Measurements from ENCODE around the gene SIM1.

Gene SIM1

GRCh38 chr6:100470422-100471120 is 5.8 kb upstream of the SIM1 start:
- DNase-seq = no peak

DNA sequence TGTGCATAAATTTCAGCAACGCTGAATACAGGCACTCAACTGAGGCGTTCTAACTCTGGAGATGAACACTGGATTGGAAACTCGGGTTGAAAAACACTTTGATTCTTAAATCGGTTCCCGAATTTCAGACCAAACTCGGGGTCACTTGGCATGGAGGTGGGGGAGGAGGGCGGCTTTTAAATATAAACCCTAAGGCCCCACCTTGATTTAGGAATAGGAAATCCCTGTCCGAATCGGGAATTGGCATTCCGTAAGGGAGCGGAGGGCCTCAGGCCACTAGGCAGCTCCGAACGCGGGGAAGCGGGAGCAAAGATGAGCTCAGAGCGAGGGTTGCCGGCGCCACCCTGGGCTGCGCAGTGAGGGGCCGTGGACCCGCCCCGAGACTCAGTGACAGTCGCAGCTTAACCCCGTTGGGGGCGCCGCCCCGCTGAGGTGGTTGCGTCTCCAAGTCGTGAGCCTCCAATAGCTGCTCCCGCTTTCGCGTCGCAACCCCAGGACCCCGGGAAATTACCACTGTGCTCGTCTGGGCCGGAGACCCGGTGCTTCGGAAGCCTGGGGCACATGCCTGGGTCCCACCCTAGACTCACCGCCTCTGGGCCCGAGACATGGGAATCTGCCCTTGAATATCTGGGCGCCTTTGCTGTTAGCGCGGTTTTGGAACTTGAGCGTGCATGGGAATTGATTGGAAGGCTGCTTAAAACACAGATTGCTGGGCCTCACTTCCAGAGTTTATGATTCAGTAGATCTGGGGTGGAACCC is 4.6 kb upstream of the SIM1 start:
- DNase-seq = peak; percentile 58

GRCh38 chr6:100468016-100468622 is 3.4 kb upstream of the SIM1 start:
- DNase-seq = peak; percentile 61

DNA sequence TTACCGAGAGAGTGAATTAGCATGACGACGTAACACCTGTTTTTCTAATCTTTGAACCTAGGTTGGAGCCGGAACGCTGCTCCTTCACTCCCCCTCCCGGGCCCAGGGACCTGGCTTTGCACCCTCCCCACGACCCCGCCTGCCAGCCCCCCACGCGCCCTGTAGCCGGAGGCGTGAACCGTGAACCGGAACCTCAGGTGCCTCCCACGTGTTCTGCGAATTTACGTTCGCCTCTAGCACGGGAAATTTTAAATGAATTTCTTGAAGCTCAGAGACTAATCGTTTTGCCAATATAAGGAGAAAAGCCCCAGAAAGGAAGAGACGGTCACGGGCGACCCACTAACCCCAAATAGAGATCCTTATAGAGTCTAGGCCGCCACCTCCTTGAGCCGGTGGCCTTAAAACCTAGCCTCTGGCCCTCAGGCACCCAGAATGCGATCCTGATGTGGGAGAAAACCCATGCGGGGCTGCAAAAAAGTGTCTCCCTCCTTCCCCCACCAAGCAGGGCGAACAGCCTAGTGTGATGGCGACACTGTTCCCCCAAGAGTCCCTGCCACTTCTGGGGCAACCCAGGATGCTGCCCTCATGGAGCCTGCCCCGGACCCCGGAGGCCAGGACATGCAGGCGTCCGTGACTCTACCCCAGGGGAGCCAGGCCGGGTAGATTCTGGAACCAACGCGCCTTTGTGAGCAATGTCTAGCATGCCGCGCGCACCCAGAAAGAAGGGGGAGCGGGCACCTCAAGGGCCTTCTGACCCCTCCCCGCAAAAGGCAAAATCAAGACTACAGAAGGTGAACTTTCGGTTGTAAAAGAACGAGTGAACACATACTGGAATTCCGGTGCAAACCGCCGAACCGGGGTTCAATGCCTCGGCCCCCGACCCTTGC is 2.7 kb upstream of the SIM1 start:
- peak; percentile 57 for DNase-seq

- peak; percentile 62 for DNase-seq
These were observed 1.8 kb upstream of the SIM1 start for GRCh38 chr6:100466410-100467128.

DNA sequence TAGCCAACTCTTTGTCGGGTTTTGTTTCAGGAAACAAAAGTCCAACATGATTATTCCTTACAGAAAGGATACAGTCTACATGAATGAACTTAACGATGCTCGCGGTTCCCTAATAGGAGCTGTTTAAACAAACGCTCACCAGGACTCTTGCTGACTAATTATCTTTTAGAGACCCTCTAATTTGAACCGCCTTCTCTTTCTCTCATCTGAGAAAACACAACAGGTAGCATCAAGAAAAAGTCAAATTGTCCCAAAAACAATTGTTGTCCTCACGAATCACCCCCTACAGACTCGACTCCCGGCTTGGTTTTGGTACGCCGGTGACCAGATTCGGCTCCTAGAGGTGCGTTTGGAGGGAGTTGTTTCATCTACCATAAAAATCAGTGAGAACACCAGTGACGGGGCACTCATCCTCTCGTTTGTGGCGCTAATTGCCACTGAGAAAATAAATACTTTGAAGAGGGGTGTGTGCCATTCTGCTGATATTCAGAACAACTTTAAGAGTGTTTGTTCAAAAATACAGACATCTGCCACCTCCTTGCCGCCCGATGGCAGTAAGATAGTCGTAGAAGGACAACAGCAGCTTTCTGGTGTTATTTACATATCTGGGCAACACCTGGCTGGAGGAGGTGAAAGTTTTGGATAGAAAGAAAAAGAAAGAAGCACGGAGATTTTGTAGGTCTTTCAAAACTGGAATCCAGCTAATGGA is 1.1 kb upstream of the SIM1 start:
- peak; percentile 79 for DNase-seq

DNA sequence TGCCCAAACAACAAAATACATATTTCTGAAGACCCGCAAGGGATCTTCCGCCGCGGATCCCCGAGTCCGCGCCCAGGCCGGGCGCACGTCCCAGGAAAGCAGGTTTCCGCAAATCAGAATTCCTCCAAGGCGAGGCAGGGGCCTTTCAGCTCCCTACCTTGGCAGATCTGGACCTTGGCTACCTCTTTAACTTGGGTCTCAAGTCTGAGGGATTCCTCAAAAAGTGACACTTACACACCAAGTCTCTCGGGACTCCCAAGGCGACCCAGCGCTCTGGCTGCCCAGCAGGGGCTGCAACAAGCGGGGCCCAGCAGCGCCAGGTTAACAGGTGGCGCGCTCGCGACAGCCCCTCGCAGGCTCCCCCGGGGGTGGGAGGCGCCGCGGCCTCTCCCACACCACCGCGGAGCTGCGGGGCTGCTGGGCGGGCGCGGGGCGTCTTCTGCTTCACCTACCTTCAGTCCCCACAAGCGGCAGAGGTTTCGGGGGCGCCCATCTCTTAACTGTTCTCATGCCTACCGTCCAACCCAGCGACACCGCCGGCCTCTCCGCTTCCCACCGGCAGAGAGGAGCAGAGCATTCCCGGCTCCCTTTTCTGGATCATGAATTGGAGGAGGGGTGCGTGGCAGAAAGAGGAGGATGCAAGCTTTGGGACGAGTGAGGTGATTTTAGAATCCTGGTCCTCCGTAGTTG is 414 bp downstream of the SIM1 start:
- peak; percentile 67 for DNase-seq

- peak; percentile 69 for DNase-seq
These were observed 1.0 kb downstream of the SIM1 start for GRCh38 chr6:100463630-100464161.

DNA sequence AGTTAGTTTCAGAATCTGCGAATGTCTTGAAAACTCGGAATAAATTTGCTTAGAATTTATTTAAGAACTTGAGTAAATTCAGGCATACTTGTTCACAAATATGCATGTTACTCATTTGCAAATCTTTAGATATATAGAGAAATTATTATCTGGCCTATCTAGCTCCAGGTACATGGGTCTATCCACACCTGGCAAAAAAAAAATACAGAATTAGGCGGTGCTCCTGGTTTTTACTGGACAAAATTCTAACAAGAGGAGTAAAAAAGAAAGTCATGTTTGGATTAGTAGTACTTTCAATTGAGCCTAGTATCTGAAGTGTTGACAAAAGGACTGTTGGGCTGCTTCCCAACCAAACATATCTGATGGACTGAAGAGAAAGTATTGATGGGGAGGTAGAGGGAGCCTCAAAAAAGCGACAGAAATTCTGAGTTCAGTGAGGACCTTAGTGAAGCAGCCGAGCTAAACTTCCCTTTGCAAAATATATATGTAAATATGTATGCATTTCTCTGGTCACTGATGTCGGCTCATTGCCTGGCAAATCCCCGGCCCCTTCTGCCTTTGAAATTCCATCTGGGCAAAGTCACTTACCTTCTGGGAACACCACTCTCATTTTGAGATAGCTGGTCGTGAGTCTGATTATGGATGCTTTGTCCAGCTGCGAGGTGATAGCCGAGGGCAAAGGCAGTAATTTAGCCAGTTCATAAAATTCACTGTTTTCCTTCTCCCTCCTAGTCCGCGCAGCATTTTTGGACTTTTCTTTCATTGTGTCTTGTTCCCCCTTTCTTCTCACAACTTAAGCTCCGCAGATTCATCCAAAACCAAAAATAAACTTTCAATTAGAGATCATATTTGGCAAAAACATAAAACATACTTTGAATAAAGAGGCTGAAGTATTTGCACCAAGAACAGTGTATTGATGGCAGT is 1.8 kb downstream of the SIM1 start:
- DNase-seq = peak; percentile 71

DNA sequence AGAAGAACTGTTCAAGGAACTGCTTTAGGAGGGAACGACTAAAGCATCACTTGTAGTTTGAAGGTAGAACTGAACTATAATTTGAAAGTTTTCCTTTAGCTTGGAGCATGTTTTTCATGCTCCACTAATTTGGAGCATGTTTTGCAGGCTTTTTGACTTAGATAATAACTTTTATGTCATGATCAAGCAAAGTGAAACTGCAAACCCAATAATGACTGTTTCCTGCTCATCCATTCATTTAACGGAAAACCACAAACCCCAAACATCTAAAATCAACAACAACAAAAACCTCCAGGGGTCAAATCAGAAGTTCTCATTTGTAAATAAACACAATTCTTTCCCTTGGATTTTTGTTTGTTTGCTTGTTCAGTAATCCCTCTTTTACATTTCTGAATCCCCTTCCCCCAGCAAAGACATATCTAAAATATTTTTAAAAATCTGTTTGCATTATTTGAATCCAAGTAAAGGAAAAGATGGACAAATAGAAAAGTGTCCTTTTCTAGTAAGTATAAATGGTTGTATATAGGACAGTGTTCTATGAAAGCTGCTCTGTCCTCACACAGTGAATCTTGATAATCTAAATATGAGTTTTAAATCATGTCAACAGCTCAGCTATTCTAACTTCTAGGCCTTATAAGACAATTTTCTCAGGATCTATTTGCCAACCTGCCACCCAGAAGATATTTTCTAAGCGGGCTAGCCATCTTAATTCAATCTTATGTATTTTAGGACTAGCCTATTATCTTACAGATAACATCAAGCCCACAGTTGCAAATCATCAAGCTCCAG is 2.6 kb downstream of the SIM1 start:
- DNase-seq = peak; percentile 73

DNA sequence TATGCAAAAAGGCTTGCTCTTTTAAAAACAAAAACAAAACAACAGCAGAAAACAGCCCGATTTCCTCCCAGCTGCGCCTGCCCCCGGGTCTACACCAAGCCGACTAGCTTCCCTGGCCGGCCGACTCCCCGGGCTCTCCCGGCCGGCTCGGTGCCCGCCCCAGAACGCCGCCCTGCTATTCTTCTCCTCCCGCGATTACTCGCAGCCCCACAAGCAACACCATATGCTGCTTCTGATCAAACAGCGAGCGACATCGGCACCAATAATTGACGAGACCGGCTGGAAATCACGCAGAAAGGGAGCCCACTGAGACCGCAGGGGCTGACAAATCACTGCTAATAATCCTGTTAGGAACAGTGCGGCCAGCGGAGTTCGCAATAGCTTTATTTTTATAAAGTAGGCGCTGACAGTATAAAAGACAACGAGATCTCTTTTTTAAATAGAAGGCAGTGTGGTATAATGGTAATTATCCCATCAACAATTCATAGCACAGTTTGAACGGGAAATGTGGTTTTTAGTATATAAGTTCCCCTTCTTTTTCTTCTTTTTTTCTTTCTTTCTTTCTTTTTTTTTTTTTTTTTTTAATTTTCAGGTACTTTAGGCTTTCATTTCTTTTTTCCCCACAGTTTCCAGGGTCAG is 3.3 kb downstream of the SIM1 start:
- peak; percentile 81 for DNase-seq

DNA sequence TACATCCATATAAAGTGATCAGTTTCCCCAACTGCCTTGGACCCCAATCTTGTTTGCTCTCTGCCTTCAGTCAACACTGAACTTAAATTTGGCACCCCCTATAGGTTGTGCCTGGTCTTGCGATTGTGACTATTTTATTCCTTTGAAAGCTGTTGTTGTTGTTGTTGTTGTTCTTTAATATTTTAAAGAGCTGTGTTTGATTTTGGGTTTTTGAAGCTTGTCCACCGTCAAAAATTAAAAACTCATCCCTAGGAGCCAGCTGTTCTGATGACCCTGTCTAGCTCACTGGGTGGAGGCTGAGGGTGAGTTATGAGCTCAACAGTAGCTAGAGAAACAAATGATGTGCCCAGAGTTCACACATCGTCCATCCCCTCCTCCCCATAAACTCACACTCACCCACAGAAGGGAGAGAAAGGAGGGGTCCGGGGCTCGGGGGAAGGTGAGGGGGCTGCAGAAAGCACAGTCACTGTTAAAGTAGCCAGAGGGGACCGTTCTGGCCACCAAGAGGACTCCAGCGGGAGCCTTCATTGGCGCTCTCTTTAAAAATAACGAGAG is 4.0 kb downstream of the SIM1 start:
- peak; percentile 72 for DNase-seq

DNA sequence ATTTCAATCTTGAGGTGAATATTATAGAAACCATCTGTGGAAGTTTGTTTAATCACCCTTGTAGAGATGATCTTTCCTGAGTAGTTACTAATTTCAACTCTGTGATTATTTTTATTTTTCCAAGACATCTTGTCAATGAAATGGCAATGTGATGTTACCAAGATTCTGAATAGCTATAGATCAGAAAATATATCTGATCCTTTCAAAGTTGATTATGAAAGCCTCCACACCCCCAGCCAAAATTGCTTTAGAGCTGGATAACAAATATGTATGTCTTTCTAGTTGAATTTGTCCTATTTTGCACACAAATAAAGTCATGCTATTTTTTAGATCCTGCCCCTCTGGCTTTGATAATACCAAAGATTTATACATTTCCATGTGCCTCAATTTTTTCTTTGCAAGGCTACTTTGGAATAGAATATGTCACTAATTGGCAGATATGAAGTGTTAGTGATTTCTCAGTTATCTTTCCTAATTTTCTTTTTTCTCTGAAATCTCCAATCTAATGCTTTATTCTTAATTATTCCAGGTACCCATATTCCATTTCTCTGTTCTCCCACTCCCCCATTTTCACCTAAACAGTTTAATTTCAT is 5.0 kb downstream of the SIM1 start:
- peak; percentile 56 for DNase-seq

GRCh38 chr6:100458841-100459591 is 5.7 kb downstream of the SIM1 start:
- DNase-seq = peak; percentile 62

GRCh38 chr6:100457311-100457990 is 7.3 kb downstream of the SIM1 start:
- DNase-seq = peak; percentile 77

GRCh38 chr6:100456908-100457235 is 7.8 kb downstream of the SIM1 start:
- DNase-seq = peak; percentile 83
